ENCODE data around the gene FAM53A. TPM values are rescaled to one million over a fixed set of nuclear protein-coding genes. Genes with fewer than 3 reads are reported as not detected.

FAM53A gene
- total and polyA plus RNA-seq, 2 of the 4 experiments (the other 2 are of a cell fraction), result 2.0 to 3.1 TPM

DNA sequence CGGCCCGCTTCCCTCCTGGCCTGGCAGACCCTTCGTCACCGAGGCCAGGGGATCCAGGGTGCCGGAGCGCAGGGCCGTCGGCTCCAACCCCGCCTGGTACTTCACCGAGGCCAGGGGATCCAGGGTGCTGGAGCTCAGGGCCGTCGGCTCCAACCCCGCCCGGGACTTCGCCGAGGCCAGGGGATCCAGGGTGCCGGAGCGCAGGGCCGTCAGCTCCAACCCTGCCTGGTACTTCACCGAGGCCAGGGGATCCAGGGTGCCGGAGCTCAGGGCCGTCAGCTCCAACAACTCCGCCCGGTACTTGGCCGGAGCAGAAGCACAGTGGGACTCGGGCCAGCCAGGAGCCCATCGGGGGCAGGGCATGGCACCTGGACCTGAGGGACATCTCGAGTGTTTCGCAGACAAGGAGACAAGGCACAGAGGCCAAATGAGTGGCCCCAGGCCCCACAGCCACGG is 85.1 kb downstream of the FAM53A start:
- dilution Hi-C loops (cut with HindIII; ENCODE audit: low sequenced_read_pairs, unreplicated experiment), result no loop called here
- peaks cover 12% of the 10 kb centered on the region; the same call in 1 of the 2 replicates for H3K27me3 ChIP-seq (ENCODE audit: control insufficient read depth, insufficient read depth, low read length)
- H3K23ac ChIP-seq (ENCODE audit: low read depth, low read length), result no peak overlapping the region
- POLR2A ChIA-PET (ENCODE audit: unreplicated experiment), result no interaction called here
- no peak overlapping the region for H4K5ac ChIP-seq (ENCODE audit: low read depth, low read length)
- no peak overlapping the region for H3K4me2 ChIP-seq (ENCODE audit: low read depth, low read length)
- no peak for ATAC-seq (ENCODE audit: low read depth)
- H4K20me1 ChIP-seq (ENCODE audit: insufficient read depth, low read length), result no peaks in the 10 kb centered on the region
- 84% methylated on average over 9 of the region's 30 CpGs; no CpG with 5 or more reads in 1 of the 2 experiments for WGBS, 2 experiments (ENCODE audit: extremely low coverage in 2 of 2, insufficient read length in 1 of 2)
- no peak overlapping the region for H2BK15ac ChIP-seq (ENCODE audit: low read depth, low read length)
- no peak overlapping the region for H4K91ac ChIP-seq (ENCODE audit: insufficient read depth, low read depth, low read length)
- H4K8ac ChIP-seq (ENCODE audit: low read depth in 2 of 2, low read length in 2 of 2), result no peak overlapping the region
- no peak overlapping the region for H2AFZ ChIP-seq (replicated peaks; ENCODE audit: low read length, poor library complexity)
- no TSS peak for BruUV-seq (replicated peaks)
- intact Hi-C loops (cut with micrococcal nuclease), result no loop called here
- DNase-seq, result no peak
- H3K36me3 ChIP-seq (ENCODE audit: control insufficient read depth, insufficient read depth, low read length), result no peaks in the 10 kb centered on the region
- H2AK5ac ChIP-seq (ENCODE audit: low read depth, low read length), result no peak overlapping the region
- in situ Hi-C loops (cut with MboI; ENCODE audit: low sequenced_read_pairs), result no loop called here
- no peak overlapping the region for H2BK5ac ChIP-seq (ENCODE audit: low read depth, low read length, poor library complexity, severe bottlenecking)
- H3K27ac ChIP-seq (ENCODE audit: insufficient read depth, low read length), result no peak overlapping the region
- no peak overlapping the region for H2BK120ac ChIP-seq (ENCODE audit: low read depth, low read length)
- H3K18ac ChIP-seq (ENCODE audit: low read depth, low read length), result no peak overlapping the region
- H3K9ac ChIP-seq (ENCODE audit: low read depth, low read length), result no peak overlapping the region
- TF ChIP-seq ELK1 (IDR thresholded peaks at IDR 0.05; ENCODE audit: borderline replicate concordance, low read depth, low read length) (no peak), RFX5 (IDR thresholded peaks at IDR 0.05; ENCODE audit: low read depth, low read length) (no peak), FOS (IDR thresholded peaks at IDR 0.05; ENCODE audit: low read depth, low read length) (no peak), CHD1 (IDR thresholded peaks at IDR 0.05; ENCODE audit: low read depth, low read length) (no peak)
- no peaks in the 10 kb centered on the region for H3K79me1 ChIP-seq (ENCODE audit: low read depth in 1 of 2, low read length in 2 of 2)
- H2AK9ac ChIP-seq (replicated peaks; ENCODE audit: low read depth, low read length, poor library complexity), result no peak overlapping the region
- H3K9me1 ChIP-seq (ENCODE audit: insufficient read depth, low read length), result no peaks in the 10 kb centered on the region
- no peak overlapping the region for H2BK20ac ChIP-seq (ENCODE audit: low read depth, low read length)
- CTCF ChIA-PET, result no interaction called here
- no peaks in the 10 kb centered on the region for H3K4me1 ChIP-seq (ENCODE audit: control insufficient read depth, insufficient read depth, low read length)
- H3K9me3 ChIP-seq (ENCODE audit: control insufficient read depth, insufficient read depth, low read length), result no peaks in the 10 kb centered on the region
- H3K4ac ChIP-seq (ENCODE audit: low read depth, low read length), result no peak overlapping the region
- no peak overlapping the region for H3K4me3 ChIP-seq (ENCODE audit: insufficient read depth, low read depth, low read length)
- H3K56ac ChIP-seq (ENCODE audit: extremely low read depth, insufficient read depth, low read length), result no peak overlapping the region
- no peak overlapping the region for H3K14ac ChIP-seq (replicated peaks; ENCODE audit: low read depth, low read length)
